Measurements from ENCODE around the gene GNB5. TPM values are rescaled to one million over a fixed set of nuclear protein-coding genes. Genes with fewer than 3 reads are reported as not detected.

The GNB5 gene
- total RNA-seq, 4 donors from 2014 or later = 0.60 to 12.7 (median 7.8) TPM

DNA sequence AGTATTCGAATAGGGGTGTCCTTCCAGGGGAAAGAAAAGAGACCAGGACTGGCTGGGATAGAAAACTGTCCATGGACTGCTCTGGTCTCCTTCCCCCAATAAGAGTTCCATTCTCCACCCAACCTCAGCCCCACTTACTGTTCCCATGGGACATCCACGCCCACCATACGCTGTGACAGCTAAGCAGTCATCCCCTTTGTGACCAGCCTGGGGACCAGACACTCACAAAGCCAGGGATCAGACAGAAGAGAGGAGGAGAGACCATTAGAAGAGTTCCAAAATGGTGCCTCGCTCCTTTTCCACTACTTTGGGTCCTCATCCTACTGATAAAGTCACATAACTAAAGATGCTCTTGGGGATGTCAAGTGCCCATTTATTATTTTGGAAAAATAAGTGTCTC lies 27.6 kb upstream of the GNB5 start:
- intact Hi-C loops (cut with DNase I; ENCODE audit: low total_unique reads) (no loop called here), in situ Hi-C loops (cut with MboI; ENCODE audit: low pct_ligation_motif_present in 1 of 4, low pct_unique_long_range_greater_than_20kb in 1 of 4, low sequenced_read_pairs in 3 of 4) (no loop called here)
- DNase-seq = no peak
- TF ChIP-seq POLR2AphosphoS5 (IDR thresholded peaks at IDR 0.05) (no peak), EP300 (IDR thresholded peaks at IDR 0.05; ENCODE audit: low read depth) (no peak), POLR2A (IDR thresholded peaks at IDR 0.05) (no peak), CTCF (IDR thresholded peaks at IDR 0.05) (no peak)
- no peaks in the 10 kb centered on the region for H3K4me1 ChIP-seq
- 91 to 100% methylated on average over 1 to 4 of the region's 4 CpGs for WGBS, 2 donors (ENCODE audit: low coverage in 1 of 2)
- H3K36me3 ChIP-seq = peaks cover 0 to 14% (median 0%) of the 10 kb centered on the region in 4 donors
- no peak overlapping the region for H3K27ac ChIP-seq
- H3K4me3 ChIP-seq = no peak overlapping the region
- no peaks in the 10 kb centered on the region for H3K9me3 ChIP-seq
- no peaks in the 10 kb centered on the region for H3K27me3 ChIP-seq

DNA sequence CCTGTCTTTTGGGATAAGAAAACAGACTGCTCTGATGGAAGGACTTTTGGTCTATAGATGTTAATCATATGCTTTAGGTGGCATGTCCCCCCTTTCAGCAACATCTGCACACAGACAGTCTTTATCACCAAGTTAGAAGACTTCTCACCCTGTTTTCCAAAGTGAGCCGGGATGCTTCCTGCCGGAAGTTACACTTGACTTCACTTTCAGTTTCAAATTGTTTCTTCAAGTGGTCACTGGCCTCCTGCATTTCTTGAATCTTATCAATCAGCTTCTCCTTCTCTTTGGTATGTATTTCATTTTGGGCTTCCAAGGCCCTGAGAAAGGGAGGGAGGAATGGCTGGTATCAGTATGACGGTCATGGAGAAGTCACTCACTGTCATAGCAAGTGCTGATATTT lies 27.2 kb upstream of the GNB5 start:
- Histone ChIP-seq H3K36me3 (peaks cover 0 to 14% (median 0%) of the 10 kb centered on the region in 4 donors), H3K27ac (no peak overlapping the region), H3K27me3 (no peaks in the 10 kb centered on the region), H3K4me3 (no peak overlapping the region), H3K4me1 (no peaks in the 10 kb centered on the region), H3K9me3 (no peaks in the 10 kb centered on the region)
- TF ChIP-seq POLR2A (IDR thresholded peaks at IDR 0.05) = no peak
- TF ChIP-seq CTCF (IDR thresholded peaks at IDR 0.05) = no peak
- TF ChIP-seq POLR2AphosphoS5 (IDR thresholded peaks at IDR 0.05) = no peak
- no peak for TF ChIP-seq EP300 (IDR thresholded peaks at IDR 0.05; ENCODE audit: low read depth)
- WGBS, 2 donors (ENCODE audit: low coverage in 1 of 2) = 82 to 87% methylated on average over 2 to 3 of the region's 3 CpGs
- DNase-seq = no peak
- intact Hi-C loops (cut with DNase I; ENCODE audit: low total_unique reads) = no loop called here
- in situ Hi-C loops (cut with MboI; ENCODE audit: low pct_ligation_motif_present in 1 of 4, low pct_unique_long_range_greater_than_20kb in 1 of 4, low sequenced_read_pairs in 3 of 4) = no loop called here

- intact Hi-C loops (cut with DNase I; ENCODE audit: low total_unique reads) = no loop called here
- H3K9me3 ChIP-seq = no peaks in the 10 kb centered on the region
- TF ChIP-seq POLR2A (IDR thresholded peaks at IDR 0.05) = no peak
- in situ Hi-C loops (cut with MboI; ENCODE audit: low pct_ligation_motif_present in 1 of 4, low pct_unique_long_range_greater_than_20kb in 1 of 4, low sequenced_read_pairs in 3 of 4) = no loop called here
- H3K27me3 ChIP-seq = no peaks in the 10 kb centered on the region
- H3K4me1 ChIP-seq = no peaks in the 10 kb centered on the region
- H3K36me3 ChIP-seq = peaks cover 0 to 14% (median 3%) of the 10 kb centered on the region in 4 donors
- WGBS, 2 donors (ENCODE audit: low coverage in 1 of 2) = 80% methylated on average over 1 to 10 of the region's 10 CpGs
- peak; percentile 19 for DNase-seq
- H3K4me3 ChIP-seq = no peak overlapping the region
- no peak overlapping the region for H3K27ac ChIP-seq
Observed at GRCh38 chr15:52217186-52217585, 26.0 kb upstream of the GNB5 start.

DNA sequence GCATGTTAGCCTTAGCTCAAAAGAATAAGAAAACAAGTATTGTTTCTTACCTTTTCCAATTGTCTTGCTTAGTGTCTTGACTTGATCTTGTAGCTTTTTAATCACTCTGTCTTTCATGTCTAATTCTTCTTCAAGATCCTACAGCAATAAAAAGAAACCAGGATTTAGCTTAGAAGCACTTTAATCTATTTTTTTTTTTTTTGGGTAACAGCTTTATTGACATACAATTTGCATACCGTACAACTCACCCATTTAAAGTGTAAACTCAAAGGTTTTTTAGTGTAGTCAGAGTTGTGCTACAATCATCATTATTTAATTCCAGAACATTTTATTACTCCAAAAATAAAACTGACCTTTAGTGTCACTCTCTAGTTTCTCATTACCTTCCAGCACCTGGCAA lies 23.4 kb upstream of the GNB5 start:
- intact Hi-C loops (cut with DNase I; ENCODE audit: low total_unique reads) = no loop called here
- TF ChIP-seq POLR2AphosphoS5 (IDR thresholded peaks at IDR 0.05) = no peak
- TF ChIP-seq EP300 (IDR thresholded peaks at IDR 0.05; ENCODE audit: low read depth) = no peak
- no peak for TF ChIP-seq POLR2A (IDR thresholded peaks at IDR 0.05)
- no peak for TF ChIP-seq CTCF (IDR thresholded peaks at IDR 0.05)
- H3K27ac ChIP-seq = no peak overlapping the region

GRCh38 chr15:52213206-52213605 lies 22.0 kb upstream of the GNB5 start:
- H3K9me3 ChIP-seq = no peaks in the 10 kb centered on the region
- no peak overlapping the region for H3K27ac ChIP-seq
- TF ChIP-seq POLR2A (IDR thresholded peaks at IDR 0.05) = no peak
- TF ChIP-seq EP300 (IDR thresholded peaks at IDR 0.05; ENCODE audit: low read depth) = no peak
- TF ChIP-seq CTCF (IDR thresholded peaks at IDR 0.05) = no peak
- TF ChIP-seq POLR2AphosphoS5 (IDR thresholded peaks at IDR 0.05) = no peak
- no peaks in the 10 kb centered on the region for H3K4me1 ChIP-seq
- 81 to 100% methylated on average over 1 to 3 of the region's 3 CpGs for WGBS, 2 donors (ENCODE audit: low coverage in 1 of 2)
- DNase-seq = no peak
- in situ Hi-C loops (cut with MboI; ENCODE audit: low pct_ligation_motif_present in 1 of 4, low pct_unique_long_range_greater_than_20kb in 1 of 4, low sequenced_read_pairs in 3 of 4) = no loop called here
- H3K27me3 ChIP-seq = no peaks in the 10 kb centered on the region
- H3K36me3 ChIP-seq = peaks cover 0 to 7% (median 3%) of the 10 kb centered on the region in 4 donors
- no peak overlapping the region for H3K4me3 ChIP-seq
- intact Hi-C loops (cut with DNase I; ENCODE audit: low total_unique reads) = no loop called here

More for the DNA sequence above, 23.4 kb upstream of the GNB5 start:
- no peaks in the 10 kb centered on the region for H3K27me3 ChIP-seq
- H3K4me1 ChIP-seq = no peaks in the 10 kb centered on the region
- H3K4me3 ChIP-seq = no peak overlapping the region
- H3K36me3 ChIP-seq = peaks cover 0 to 14% (median 3%) of the 10 kb centered on the region in 4 donors
- no peak for DNase-seq
- no peaks in the 10 kb centered on the region for H3K9me3 ChIP-seq
- in situ Hi-C loops (cut with MboI; ENCODE audit: low pct_ligation_motif_present in 1 of 4, low pct_unique_long_range_greater_than_20kb in 1 of 4, low sequenced_read_pairs in 3 of 4) = no loop called here
- 78 to 83% methylated on average over 1 of the region's 1 CpG for WGBS, 2 donors (ENCODE audit: low coverage in 1 of 2)
